Measurements from ENCODE around the gene SMNDC1.
"Not testable (repeated sequence)": the region's sequence is repeated elsewhere in the genome, so short reads cannot be mapped to it uniquely, and the experiment has no call there.

The SMNDC1 gene

DNA sequence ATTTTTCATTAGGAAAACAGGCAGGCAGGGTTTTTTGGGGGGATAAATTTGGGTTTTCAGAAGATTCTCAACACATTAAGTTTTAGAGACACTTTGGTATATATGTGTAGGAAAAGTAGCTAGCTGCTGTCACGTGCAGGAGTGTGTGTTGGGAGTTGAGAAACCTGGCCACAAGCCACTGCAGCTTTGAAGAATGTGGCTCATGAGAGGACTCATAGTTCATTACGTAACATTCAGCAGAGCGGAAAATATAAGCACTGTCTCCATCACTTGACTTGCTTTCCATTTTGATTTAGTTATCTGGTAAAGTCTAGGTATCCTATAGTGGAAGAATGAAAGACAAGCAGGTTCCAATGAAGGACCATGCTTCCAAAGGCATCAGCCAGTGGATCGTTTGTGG, 31.2 kb downstream of the SMNDC1 start:
- TF ChIP-seq EZH2 (IDR thresholded peaks at IDR 0.05; ENCODE audit: borderline replicate concordance, low read length) (no peak), CTCF (IDR thresholded peaks at IDR 0.05; ENCODE audit: low read length) (no peak)
- H3K4me3 ChIP-seq (ENCODE audit: low read depth, low read length, poor library complexity, severe bottlenecking), result peak overlapping the region; percentile 9
- no peaks in the 10 kb centered on the region for H3K36me3 ChIP-seq (ENCODE audit: insufficient read depth, low read length)
- H3K9me3 ChIP-seq (ENCODE audit: low read length), result no peaks in the 10 kb centered on the region
- no peaks in the 10 kb centered on the region for H4K20me1 ChIP-seq (ENCODE audit: insufficient read depth, low read length)
- H2AFZ ChIP-seq (ENCODE audit: low read length), result no peak overlapping the region
- peak overlapping the region; percentile 84 for H3K27ac ChIP-seq (ENCODE audit: low read depth, low read length, poor library complexity, severe bottlenecking)
- peak overlapping the region; percentile 5; the same call in 1 of the 2 replicates for H3K9ac ChIP-seq (ENCODE audit: low read length)
- H3F3A ChIP-seq (ENCODE audit: insufficient read depth, low read length), result peaks cover 4% of the 10 kb centered on the region; the same call in 1 of the 2 replicates
- peaks cover 91% of the 10 kb centered on the region for H3K4me1 ChIP-seq (ENCODE audit: insufficient read depth, low read length, severe bottlenecking)
- H3K9me2 ChIP-seq (ENCODE audit: low read depth, low read length), result no peaks in the 10 kb centered on the region
- peak overlapping the region; percentile 42 for H3K4me2 ChIP-seq (ENCODE audit: low read length)
- H3K79me2 ChIP-seq (ENCODE audit: insufficient read depth, low read length), result no peaks in the 10 kb centered on the region
- H3K27me3 ChIP-seq (ENCODE audit: insufficient read depth, low read length), result no peaks in the 10 kb centered on the region

DNA sequence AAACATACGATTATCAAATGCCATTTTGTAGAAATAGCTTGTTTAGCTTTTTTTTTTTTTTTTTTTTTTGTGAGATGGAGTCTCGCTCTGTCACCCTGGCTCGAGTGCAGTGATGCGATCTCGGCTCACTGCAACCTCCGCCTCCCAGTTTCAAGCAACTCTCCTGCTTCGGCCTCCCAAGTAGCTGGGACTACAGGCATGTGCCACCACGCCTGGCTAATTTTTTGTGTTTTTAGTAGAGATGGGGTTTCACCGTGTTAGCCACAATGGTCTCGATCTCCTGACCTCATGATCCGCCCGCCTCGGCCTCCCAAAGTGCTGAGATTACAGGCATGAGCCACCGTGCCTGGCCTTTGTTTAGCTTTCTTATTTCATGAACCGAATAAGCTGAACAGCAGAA, 31.7 kb downstream of the SMNDC1 start:
- Histone ChIP-seq H3K4me2 (ENCODE audit: low read length) (peak overlapping the region; percentile 42), H3K4me1 (ENCODE audit: insufficient read depth, low read length, severe bottlenecking) (peaks cover 91% of the 10 kb centered on the region)

DNA sequence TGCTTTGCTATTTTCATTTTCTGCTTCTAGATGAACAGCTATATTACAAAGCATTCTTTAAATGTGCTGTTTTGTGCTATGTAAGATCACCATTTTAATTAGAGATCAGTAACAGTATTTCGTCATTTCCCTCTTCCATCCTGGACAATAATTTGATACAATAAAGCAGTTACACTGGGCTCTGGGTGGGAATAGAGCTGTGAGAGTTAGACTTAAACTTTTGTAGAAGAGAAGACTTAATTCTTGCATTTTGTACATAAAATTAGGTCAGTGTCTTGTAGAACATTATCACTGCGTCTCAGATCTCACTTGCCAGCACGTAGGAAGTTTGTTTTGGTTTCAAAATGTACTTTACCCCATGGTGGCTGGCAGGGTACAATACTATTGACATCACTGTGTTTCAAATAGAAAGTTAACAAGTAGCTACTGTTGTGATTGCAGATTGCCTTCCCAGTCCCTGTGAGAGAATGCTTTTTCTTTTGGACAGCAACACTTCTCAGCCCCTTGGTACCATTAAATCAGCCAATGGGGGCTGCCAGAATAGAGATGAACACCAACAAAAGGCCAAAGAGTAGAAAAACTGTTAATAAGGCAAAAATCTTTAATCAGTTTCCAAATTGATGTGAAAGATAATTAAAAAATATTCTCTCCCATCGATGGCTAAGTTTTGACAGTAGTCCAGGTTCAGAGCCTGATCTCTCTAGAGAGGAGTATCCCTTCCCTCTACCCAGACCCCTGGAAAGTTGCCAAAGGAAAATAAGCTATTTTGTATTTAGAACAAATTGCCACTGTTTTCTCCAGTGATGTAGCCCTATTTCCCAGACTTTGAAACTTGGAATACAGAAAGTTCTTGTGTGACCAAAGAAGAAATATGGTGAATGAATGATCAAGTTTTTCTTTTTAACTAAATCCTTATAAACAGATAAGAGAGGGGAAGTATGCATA, 35.1 kb downstream of the SMNDC1 start:
- TF ChIP-seq EZH2 (IDR thresholded peaks at IDR 0.05; ENCODE audit: borderline replicate concordance, low read length), result no peak
- TF ChIP-seq CTCF (IDR thresholded peaks at IDR 0.05; ENCODE audit: low read length), result no peak
- H3K27ac ChIP-seq (ENCODE audit: low read depth, low read length, poor library complexity, severe bottlenecking), result peak overlapping the region; percentile 79
- peak overlapping the region; percentile 42 for H3K4me3 ChIP-seq (ENCODE audit: low read depth, low read length, poor library complexity, severe bottlenecking)

More for the DNA sequence above, 31.7 kb downstream of the SMNDC1 start:
- H3K27me3 ChIP-seq (ENCODE audit: insufficient read depth, low read length); H3K79me2 ChIP-seq (ENCODE audit: insufficient read depth, low read length); H3K36me3 ChIP-seq (ENCODE audit: insufficient read depth, low read length); H3K9me2 ChIP-seq (ENCODE audit: low read depth, low read length); H3F3A ChIP-seq (ENCODE audit: insufficient read depth, low read length); H2AFZ ChIP-seq (ENCODE audit: low read length); H4K20me1 ChIP-seq (ENCODE audit: insufficient read depth, low read length); H3K9me3 ChIP-seq (ENCODE audit: low read length): not testable (repeated sequence)
- Histone ChIP-seq H3K4me3 (ENCODE audit: low read depth, low read length, poor library complexity, severe bottlenecking) (peak overlapping the region; percentile 9), H3K27ac (ENCODE audit: low read depth, low read length, poor library complexity, severe bottlenecking) (peak overlapping the region; percentile 84), H3K9ac (ENCODE audit: low read length) (peak overlapping the region; percentile 16; the same call in 1 of the 2 replicates)

More for the DNA sequence above, 35.1 kb downstream of the SMNDC1 start:
- H2AFZ ChIP-seq (ENCODE audit: low read length), result no peak overlapping the region
- H3K27me3 ChIP-seq (ENCODE audit: insufficient read depth, low read length), result no peaks in the 10 kb centered on the region
- peaks cover 74% of the 10 kb centered on the region for H3K4me1 ChIP-seq (ENCODE audit: insufficient read depth, low read length, severe bottlenecking)
- no peaks in the 10 kb centered on the region for H3K79me2 ChIP-seq (ENCODE audit: insufficient read depth, low read length)
- no peaks in the 10 kb centered on the region; the same call in 1 of the 2 replicates for H3F3A ChIP-seq (ENCODE audit: insufficient read depth, low read length)
- H3K4me2 ChIP-seq (ENCODE audit: low read length), result peak overlapping the region; percentile 69
- H3K36me3 ChIP-seq (ENCODE audit: insufficient read depth, low read length), result no peaks in the 10 kb centered on the region
- no peaks in the 10 kb centered on the region for H4K20me1 ChIP-seq (ENCODE audit: insufficient read depth, low read length)
- H3K9me2 ChIP-seq (ENCODE audit: low read depth, low read length), result no peaks in the 10 kb centered on the region
- no peaks in the 10 kb centered on the region for H3K9me3 ChIP-seq (ENCODE audit: low read length)
- peak overlapping the region; percentile 48 for H3K9ac ChIP-seq (ENCODE audit: low read length)

Measured in OCI-LY1 (cell line).